Measurements from ENCODE around the gene TBX2.
"Not testable (repeated sequence)": the region's sequence is repeated elsewhere in the genome, so short reads cannot be mapped to it uniquely, and the experiment has no call there.

Gene TBX2

DNA sequence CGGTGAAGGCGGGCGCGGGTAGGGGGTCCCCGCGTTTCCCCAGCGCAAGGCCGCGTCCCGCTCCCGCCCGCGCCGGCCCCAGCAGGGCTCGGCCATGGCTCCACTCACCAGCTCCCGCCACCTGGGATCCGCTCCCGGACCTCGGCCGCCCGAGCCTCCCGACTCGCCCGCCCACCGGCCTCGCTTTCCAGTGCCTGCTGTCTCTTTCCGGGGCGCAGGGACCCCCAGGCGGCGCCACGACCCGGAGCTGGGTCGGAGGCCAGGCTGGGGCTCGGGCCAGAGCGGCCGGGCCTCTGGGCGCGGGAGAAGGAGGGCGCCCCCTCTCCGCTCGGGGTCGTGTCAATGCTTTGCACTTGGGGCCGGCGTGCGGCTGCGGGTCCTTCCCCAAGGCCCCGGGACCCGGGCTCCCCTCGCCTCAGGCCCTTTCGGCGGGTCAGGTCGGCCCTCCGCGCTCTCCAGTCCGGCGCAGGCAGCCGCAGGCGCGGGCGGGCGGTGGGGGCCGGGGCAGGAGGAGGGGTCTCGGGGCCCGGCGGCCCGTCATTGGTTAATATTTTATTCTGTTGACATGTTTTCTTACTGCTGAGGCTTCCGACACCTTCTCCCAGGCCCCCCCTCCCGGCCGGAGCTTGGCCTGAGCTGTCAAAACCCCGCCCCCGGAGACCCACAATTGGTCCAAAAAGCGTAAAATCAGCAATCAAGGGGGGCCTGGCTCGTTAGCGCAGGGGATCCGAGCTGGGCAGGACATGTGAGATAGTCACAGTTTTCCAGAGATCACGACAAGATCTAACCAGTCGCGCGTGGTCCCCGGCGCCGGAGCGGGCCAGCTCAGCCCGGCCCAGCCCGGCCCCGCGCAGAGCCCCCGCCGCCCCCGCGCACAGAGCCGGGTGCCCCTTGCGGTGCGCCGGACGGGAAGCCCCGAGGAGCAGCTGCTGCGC is at the start of gene TBX2:
TSS of gene TBX2 (plus strand) at position 713 of the 935 bp plus-strand sequence. CDS start 334 bp downstream, outside the sequence.
- Histone ChIP-seq H3K27me3 (ENCODE audit: control insufficient read depth, insufficient read depth, low read length) (peaks cover 93% of the 10 kb centered on the region), H3K4me3 (ENCODE audit: low read length) (no peak within 1 kb of the TSS), H3K4me1 (ENCODE audit: control insufficient read depth, insufficient read depth, low read length) (peaks cover 52% of the 10 kb centered on the region), H3K9ac (ENCODE audit: low read length) (peak within 1 kb of the TSS; percentile 62), H3K9me3 (ENCODE audit: control insufficient read depth, low read length) (no peaks in the 10 kb centered on the region), H3K36me3 (ENCODE audit: control insufficient read depth, insufficient read depth, low read length) (no peaks in the 10 kb centered on the region)

- Histone ChIP-seq H3K4me1 (ENCODE audit: control insufficient read depth, insufficient read depth, low read length) (peaks cover 7% of the 10 kb centered on the region), H3K27me3 (ENCODE audit: control insufficient read depth, insufficient read depth, low read length) (no peaks in the 10 kb centered on the region), H3K4me3 (ENCODE audit: low read length) (no peak overlapping the region), H3K9me3 (ENCODE audit: control insufficient read depth, low read length) (no peaks in the 10 kb centered on the region), H3K9ac (ENCODE audit: low read length) (no peak overlapping the region), H3K36me3 (ENCODE audit: control insufficient read depth, insufficient read depth, low read length) (no peaks in the 10 kb centered on the region)
Observed at GRCh38 chr17:61351745-61352407, 47.8 kb upstream of the TBX2 start.

- H3K9me3 ChIP-seq (ENCODE audit: control insufficient read depth, low read length), result no peaks in the 10 kb centered on the region
- H3K9ac ChIP-seq (ENCODE audit: low read length), result no peak overlapping the region
Observed at GRCh38 chr17:61352408-61352770, 47.3 kb upstream of the TBX2 start.

DNA sequence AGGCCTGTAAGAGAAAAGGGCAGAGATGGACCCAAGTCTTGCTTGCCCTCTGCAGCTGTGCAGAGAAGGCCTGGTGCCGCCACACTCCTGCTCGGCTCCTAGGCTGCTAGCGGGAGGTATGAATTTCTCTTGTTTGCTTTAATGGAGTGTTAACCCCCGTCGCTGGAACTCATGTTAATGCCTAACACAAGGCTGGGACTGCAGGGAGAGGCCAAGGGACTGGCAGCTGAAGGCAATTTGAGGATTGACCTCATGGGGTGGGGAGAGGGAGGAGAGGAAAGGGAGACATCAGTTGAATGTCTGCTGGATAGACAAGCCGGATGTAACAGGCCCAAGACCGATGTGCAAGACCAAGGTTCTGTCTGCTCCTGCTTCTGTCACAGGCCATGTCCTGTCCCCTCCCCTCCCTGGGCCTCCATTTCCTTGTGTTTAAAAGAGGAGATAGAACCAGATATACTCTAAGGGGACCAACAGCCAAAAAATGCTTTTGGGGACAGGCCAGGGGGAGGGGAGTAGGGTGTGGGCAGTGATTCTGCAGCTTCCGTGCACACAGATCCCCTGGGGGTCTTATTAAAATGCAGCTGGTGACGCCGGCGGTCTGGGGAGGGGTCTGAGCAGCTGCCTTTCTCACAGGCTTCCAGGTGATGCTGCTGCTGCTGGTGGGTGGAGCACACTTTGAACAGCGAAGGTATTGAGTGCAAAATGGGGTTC is 46.7 kb upstream of the TBX2 start:
- no peaks in the 10 kb centered on the region for H3K9me3 ChIP-seq (ENCODE audit: control insufficient read depth, low read length)
- H3K9ac ChIP-seq (ENCODE audit: low read length), result no peak overlapping the region
- no peaks in the 10 kb centered on the region for H3K36me3 ChIP-seq (ENCODE audit: control insufficient read depth, insufficient read depth, low read length)
- H3K4me3 ChIP-seq (ENCODE audit: low read length), result no peak overlapping the region
- no peaks in the 10 kb centered on the region for H3K27me3 ChIP-seq (ENCODE audit: control insufficient read depth, insufficient read depth, low read length)
- peaks cover 8% of the 10 kb centered on the region for H3K4me1 ChIP-seq (ENCODE audit: control insufficient read depth, insufficient read depth, low read length)

More at GRCh38 chr17:61352408-61352770, 47.3 kb upstream of the TBX2 start:
- Histone ChIP-seq H3K4me1 (ENCODE audit: control insufficient read depth, insufficient read depth, low read length) (peaks cover 8% of the 10 kb centered on the region), H3K4me3 (ENCODE audit: low read length) (no peak overlapping the region), H3K36me3 (ENCODE audit: control insufficient read depth, insufficient read depth, low read length) (no peaks in the 10 kb centered on the region), H3K27me3 (ENCODE audit: control insufficient read depth, insufficient read depth, low read length) (no peaks in the 10 kb centered on the region)

GRCh38 chr17:61353615-61354014 is 46.0 kb upstream of the TBX2 start:
- Histone ChIP-seq H3K27me3 (ENCODE audit: control insufficient read depth, insufficient read depth, low read length) (no peaks in the 10 kb centered on the region), H3K4me1 (ENCODE audit: control insufficient read depth, insufficient read depth, low read length) (peaks cover 8% of the 10 kb centered on the region), H3K9ac (ENCODE audit: low read length) (no peak overlapping the region), H3K4me3 (ENCODE audit: low read length) (no peak overlapping the region), H3K9me3 (ENCODE audit: control insufficient read depth, low read length) (no peaks in the 10 kb centered on the region), H3K36me3 (ENCODE audit: control insufficient read depth, insufficient read depth, low read length) (no peaks in the 10 kb centered on the region)

DNA sequence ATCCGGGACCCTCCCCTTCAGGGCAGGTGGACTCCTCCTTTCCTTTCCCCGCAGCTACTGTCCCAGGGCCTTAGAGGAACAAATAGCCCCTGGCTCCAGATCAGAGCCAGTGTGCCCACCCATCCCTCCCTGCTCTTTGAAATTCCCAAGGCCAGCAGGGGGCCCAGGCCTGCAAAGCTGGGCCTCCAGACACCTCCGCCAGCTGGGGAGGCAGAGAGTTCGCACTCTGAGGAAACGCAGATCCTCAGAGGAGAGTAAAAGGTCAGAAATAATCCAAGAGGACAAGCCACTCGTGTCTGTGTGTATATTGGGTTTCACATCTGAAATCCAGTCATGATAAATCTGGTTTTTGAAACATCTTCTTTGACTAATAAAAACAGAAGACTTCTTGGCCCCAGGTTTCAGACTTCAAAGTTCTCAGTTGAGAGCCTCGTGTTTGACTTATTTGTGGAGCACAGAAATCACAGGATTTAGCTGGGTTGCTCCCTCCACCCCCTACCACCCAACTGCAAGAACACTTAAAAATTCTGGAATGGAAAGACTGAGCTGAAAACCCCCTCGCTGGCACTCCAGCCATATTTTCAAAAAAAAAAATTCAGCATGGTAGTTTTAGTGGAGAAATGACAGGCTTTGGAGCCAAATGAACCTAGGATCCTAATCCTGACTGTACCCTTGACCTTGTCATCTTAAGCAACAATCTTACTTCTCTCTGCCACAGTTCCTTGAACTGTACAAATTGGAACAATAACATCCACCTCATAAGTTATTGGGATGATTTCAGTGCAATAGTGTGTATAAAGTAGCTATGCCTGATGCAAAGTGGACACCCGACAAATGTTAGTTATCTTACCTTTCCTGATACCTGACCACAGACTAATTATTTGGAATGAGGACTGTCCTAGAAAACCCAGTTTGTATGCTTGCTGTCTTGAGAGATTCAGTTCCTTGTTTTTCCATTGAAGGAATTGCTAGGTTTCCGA is 44.5 kb upstream of the TBX2 start:
- Histone ChIP-seq H3K4me3 (ENCODE audit: low read length) (no peak overlapping the region), H3K27me3 (ENCODE audit: control insufficient read depth, insufficient read depth, low read length) (no peaks in the 10 kb centered on the region), H3K9ac (ENCODE audit: low read length) (no peak overlapping the region), H3K9me3 (ENCODE audit: control insufficient read depth, low read length) (no peaks in the 10 kb centered on the region), H3K4me1 (ENCODE audit: control insufficient read depth, insufficient read depth, low read length) (peaks cover 8% of the 10 kb centered on the region), H3K36me3 (ENCODE audit: control insufficient read depth, insufficient read depth, low read length) (no peaks in the 10 kb centered on the region)

DNA sequence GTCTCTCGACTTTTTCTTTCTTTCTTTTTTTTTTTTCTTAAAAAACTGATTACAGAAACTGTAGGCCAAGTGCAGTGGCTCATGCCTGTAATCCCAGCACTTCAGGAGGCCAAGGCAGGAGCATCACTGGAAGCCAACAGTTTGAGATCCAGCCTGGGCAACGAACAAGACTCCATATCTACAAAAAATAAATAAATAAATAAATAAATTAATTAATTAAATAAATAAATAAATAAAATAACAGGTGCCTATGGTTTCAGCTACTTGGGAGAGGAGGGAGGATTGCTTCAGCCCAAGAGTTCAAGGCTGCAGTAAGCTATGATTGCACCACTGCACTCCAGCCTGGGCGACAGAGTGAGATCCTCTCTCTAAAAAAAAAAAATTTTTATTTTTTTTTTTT is 42.6 kb upstream of the TBX2 start:
- not testable (repeated sequence) for H3K4me1 ChIP-seq (ENCODE audit: control insufficient read depth, insufficient read depth, low read length); H3K4me3 ChIP-seq (ENCODE audit: low read length); H3K27me3 ChIP-seq (ENCODE audit: control insufficient read depth, insufficient read depth, low read length); H3K9ac ChIP-seq (ENCODE audit: low read length); H3K9me3 ChIP-seq (ENCODE audit: control insufficient read depth, low read length); H3K36me3 ChIP-seq (ENCODE audit: control insufficient read depth, insufficient read depth, low read length)

- not testable (repeated sequence) for H3K4me3 ChIP-seq (ENCODE audit: low read length); H3K27me3 ChIP-seq (ENCODE audit: control insufficient read depth, insufficient read depth, low read length); H3K9me3 ChIP-seq (ENCODE audit: control insufficient read depth, low read length); H3K4me1 ChIP-seq (ENCODE audit: control insufficient read depth, insufficient read depth, low read length); H3K9ac ChIP-seq (ENCODE audit: low read length); H3K36me3 ChIP-seq (ENCODE audit: control insufficient read depth, insufficient read depth, low read length)
Observed at GRCh38 chr17:61359513-61359912, 40.1 kb upstream of the TBX2 start.

- Histone ChIP-seq H3K27me3 (ENCODE audit: control insufficient read depth, insufficient read depth, low read length) (no peaks in the 10 kb centered on the region), H3K9ac (ENCODE audit: low read length) (no peak overlapping the region), H3K4me1 (ENCODE audit: control insufficient read depth, insufficient read depth, low read length) (peaks cover 8% of the 10 kb centered on the region), H3K4me3 (ENCODE audit: low read length) (no peak overlapping the region), H3K9me3 (ENCODE audit: control insufficient read depth, low read length) (no peaks in the 10 kb centered on the region), H3K36me3 (ENCODE audit: control insufficient read depth, insufficient read depth, low read length) (no peaks in the 10 kb centered on the region)
Observed at GRCh38 chr17:61360318-61360943, 39.2 kb upstream of the TBX2 start.

DNA sequence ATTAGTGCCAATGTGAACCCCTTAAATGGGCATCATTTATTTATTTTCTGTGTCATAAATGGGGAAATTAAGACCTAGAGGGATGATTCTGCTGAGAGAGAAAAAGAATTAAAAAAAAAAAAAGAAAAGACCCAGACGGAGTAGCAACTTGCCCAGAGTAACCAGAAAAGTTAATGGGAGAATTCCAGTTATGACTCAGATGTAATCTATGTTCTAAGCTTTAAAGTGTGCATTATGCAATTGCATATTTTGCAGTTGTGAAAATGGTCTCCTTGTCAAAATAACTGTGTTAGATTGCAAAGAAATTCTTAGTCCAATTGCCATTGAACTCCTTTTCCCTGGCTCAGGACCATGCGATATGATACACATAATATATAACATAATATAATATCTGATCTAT is 38.6 kb upstream of the TBX2 start:
- Histone ChIP-seq H3K4me1 (ENCODE audit: control insufficient read depth, insufficient read depth, low read length) (peaks cover 8% of the 10 kb centered on the region), H3K36me3 (ENCODE audit: control insufficient read depth, insufficient read depth, low read length) (no peaks in the 10 kb centered on the region), H3K27me3 (ENCODE audit: control insufficient read depth, insufficient read depth, low read length) (no peaks in the 10 kb centered on the region), H3K4me3 (ENCODE audit: low read length) (no peak overlapping the region), H3K9ac (ENCODE audit: low read length) (no peak overlapping the region), H3K9me3 (ENCODE audit: control insufficient read depth, low read length) (no peaks in the 10 kb centered on the region)

GRCh38 chr17:61362396-61362795 is 37.2 kb upstream of the TBX2 start:
- H3K4me3 ChIP-seq (ENCODE audit: low read length), result no peak overlapping the region
- H3K4me1 ChIP-seq (ENCODE audit: control insufficient read depth, insufficient read depth, low read length), result peaks cover 8% of the 10 kb centered on the region
- H3K27me3 ChIP-seq (ENCODE audit: control insufficient read depth, insufficient read depth, low read length), result no peaks in the 10 kb centered on the region
- H3K36me3 ChIP-seq (ENCODE audit: control insufficient read depth, insufficient read depth, low read length), result no peaks in the 10 kb centered on the region
- no peak overlapping the region for H3K9ac ChIP-seq (ENCODE audit: low read length)
- H3K9me3 ChIP-seq (ENCODE audit: control insufficient read depth, low read length), result no peaks in the 10 kb centered on the region

Data from mucosa of stomach (tissue), 1 donor.